ENCODE data around the gene SPINT4.
"Not testable (repeated sequence)": the region's sequence is repeated elsewhere in the genome, so short reads cannot be mapped to it uniquely, and the experiment has no call there.

SPINT4 gene

GRCh38 chr20:45722047-45722446, at the start of gene SPINT4:
SPINT4 (plus strand) TSS chr20:45722347; CDS start chr20:45722368, 21 bp downstream.
- DNase-seq (ENCODE audit: low spot score): no peak

- no peak for DNase-seq (ENCODE audit: low spot score)
Measured at GRCh38 chr20:45672765-45673164, 49.4 kb upstream of the SPINT4 start.

- no peak for DNase-seq (ENCODE audit: low spot score)
Measured at GRCh38 chr20:45679650-45680049, 42.5 kb upstream of the SPINT4 start.

- DNase-seq (ENCODE audit: low spot score): no peak
Measured at GRCh38 chr20:45685896-45686295, 36.3 kb upstream of the SPINT4 start.

GRCh38 chr20:45693346-45693745, 28.8 kb upstream of the SPINT4 start:
- not testable (repeated sequence) for DNase-seq (ENCODE audit: low spot score)

- DNase-seq (ENCODE audit: low spot score): no peak
Measured at GRCh38 chr20:45695496-45695895, 26.7 kb upstream of the SPINT4 start.

- no peak for DNase-seq (ENCODE audit: low spot score)
Measured at GRCh38 chr20:45701104-45701503, 21.0 kb upstream of the SPINT4 start.

GRCh38 chr20:45701873-45702272, 20.3 kb upstream of the SPINT4 start, which contains the start of gene WFDC13:
WFDC13 (plus strand) TSS chr20:45702038; CDS start chr20:45702124, 86 bp downstream.
- DNase-seq (ENCODE audit: low spot score): no peak

GRCh38 chr20:45704969-45705637, 17.0 kb upstream of the SPINT4 start, which contains the start of gene WFDC10B:
WFDC10B (minus strand) TSS chr20:45705019; CDS start chr20:45685992, 19,027 bp downstream.
- DNase-seq (ENCODE audit: low spot score): no peak

GRCh38 chr20:45716141-45716688, 5.9 kb upstream of the SPINT4 start:
- not testable (repeated sequence) for DNase-seq (ENCODE audit: low spot score)

GRCh38 chr20:45725134-45725533, 3.0 kb downstream of the SPINT4 start:
- DNase-seq (ENCODE audit: low spot score): no peak

- no peak for DNase-seq (ENCODE audit: low spot score)
Measured at GRCh38 chr20:45727044-45727443, 4.9 kb downstream of the SPINT4 start.

- no peak for DNase-seq (ENCODE audit: low spot score)
Measured at GRCh38 chr20:45732199-45732598, 10.1 kb downstream of the SPINT4 start.

- DNase-seq (ENCODE audit: low spot score): no peak
Measured at GRCh38 chr20:45735552-45735951, 13.4 kb downstream of the SPINT4 start.

GRCh38 chr20:45735988-45736387, 13.8 kb downstream of the SPINT4 start:
- DNase-seq (ENCODE audit: low spot score): no peak

- no peak for DNase-seq (ENCODE audit: low spot score)
Measured at GRCh38 chr20:45742596-45742995, 20.4 kb downstream of the SPINT4 start.

GRCh38 chr20:45745015-45745414, 22.9 kb downstream of the SPINT4 start:
- no peak for DNase-seq (ENCODE audit: low spot score)

GRCh38 chr20:45751721-45752120, 29.6 kb downstream of the SPINT4 start:
- no peak for DNase-seq (ENCODE audit: low spot score)

- no peak for DNase-seq (ENCODE audit: low spot score)
Measured at GRCh38 chr20:45752746-45753145, 30.6 kb downstream of the SPINT4 start.

- no peak for DNase-seq (ENCODE audit: low spot score)
Measured at GRCh38 chr20:45758096-45758495, 35.9 kb downstream of the SPINT4 start.

- DNase-seq (ENCODE audit: low spot score): not testable (repeated sequence)
Measured at GRCh38 chr20:45759921-45760320, 37.8 kb downstream of the SPINT4 start.

- DNase-seq (ENCODE audit: low spot score): not testable (repeated sequence)
Measured at GRCh38 chr20:45761966-45762365, 39.8 kb downstream of the SPINT4 start.

- not testable (repeated sequence) for DNase-seq (ENCODE audit: low spot score)
Measured at GRCh38 chr20:45764618-45765282, 42.6 kb downstream of the SPINT4 start.
